ENCODE results near the gene DLL1. TPM values are rescaled to one million over a fixed set of nuclear protein-coding genes. Genes with fewer than 3 reads are reported as not detected.
A peak's percentile ranks its signal among the peaks of the same experiment; 100 is the strongest.

The DLL1 gene
- polyA plus RNA-seq, 2 of the 4 experiments (the other 2 are of a cell fraction) = 0.05 to 0.15 TPM

- no peak overlapping the region for H3K27ac ChIP-seq
- TF ChIP-seq MAFK (IDR thresholded peaks at IDR 0.05; ENCODE audit: partially characterized antibody) = no peak
- no peak for TF ChIP-seq MYC (IDR thresholded peaks at IDR 0.05; ENCODE audit: borderline replicate concordance, low read length)
- TF ChIP-seq RCOR1 (IDR thresholded peaks at IDR 0.05; ENCODE audit: low read depth, low read length) = no peak
- no peak for TF ChIP-seq ZFP36 (IDR thresholded peaks at IDR 0.05; ENCODE audit: borderline replicate concordance, partially characterized antibody)
- TF ChIP-seq FOSB (CRISPR knock-in tag; IDR thresholded peaks at IDR 0.05) = no peak
- no peak for TF ChIP-seq ZSCAN20 (CRISPR knock-in tag; IDR thresholded peaks at IDR 0.05)
- TF ChIP-seq ATOH8 (CRISPR knock-in tag; IDR thresholded peaks at IDR 0.05; ENCODE audit: low read depth) = no peak
- TF ChIP-seq NPAS2 (CRISPR knock-in tag; IDR thresholded peaks at IDR 0.05; ENCODE audit: borderline replicate concordance) = no peak
- ATAC-seq (no peak), FAIRE-seq (no peak), DNase-seq (ENCODE audit: low read depth in 1 of 2, low spot score in 1 of 2) (no peak)
- CTCF ChIA-PET = no interaction called here
- H3K4me2 ChIP-seq = no peak overlapping the region
- POLR2A ChIA-PET = no interaction called here
- H3K4me3 ChIP-seq = no peak overlapping the region
- 49% methylated on average over 11 of the region's 11 CpGs for WGBS (ENCODE audit: missing lambda C conversion rate)
- peaks cover 13% of the 10 kb centered on the region; the same call in 1 of the 3 replicates for H3K4me1 ChIP-seq
- 0 out of 3 replicates have a peak, but pooled peaks cover 3% of the 10 kb centered on the region for H3K9me3 ChIP-seq
Measured at GRCh38 chr6:170297576-170298330, 6.9 kb upstream of the DLL1 start.

- H3K27ac ChIP-seq = no peak overlapping the region; a peak in 1 of 6 replicates
- FAIRE-seq = no peak
- H3K4me3 ChIP-seq = no peak overlapping the region; the same call in 2 of the 3 replicates
- peaks cover 19% of the 10 kb centered on the region; the same call in 1 of the 3 replicates for H3K4me1 ChIP-seq
- ChIA-PET POLR2A (no interaction called here), CTCF (no interaction called here)
- no peak for ATAC-seq
- DNase-seq (ENCODE audit: low read depth in 1 of 2, low spot score in 1 of 2) = no peak
- 0 out of 3 replicates have a peak, but pooled peaks cover 3% of the 10 kb centered on the region for H3K9me3 ChIP-seq
- 74% methylated on average over 52 of the region's 67 CpGs for WGBS (ENCODE audit: missing lambda C conversion rate)
- peak overlapping the region; percentile 100; the same call in 2 of the 3 replicates for H3K4me2 ChIP-seq
- TF ChIP-seq, protein P1, sequence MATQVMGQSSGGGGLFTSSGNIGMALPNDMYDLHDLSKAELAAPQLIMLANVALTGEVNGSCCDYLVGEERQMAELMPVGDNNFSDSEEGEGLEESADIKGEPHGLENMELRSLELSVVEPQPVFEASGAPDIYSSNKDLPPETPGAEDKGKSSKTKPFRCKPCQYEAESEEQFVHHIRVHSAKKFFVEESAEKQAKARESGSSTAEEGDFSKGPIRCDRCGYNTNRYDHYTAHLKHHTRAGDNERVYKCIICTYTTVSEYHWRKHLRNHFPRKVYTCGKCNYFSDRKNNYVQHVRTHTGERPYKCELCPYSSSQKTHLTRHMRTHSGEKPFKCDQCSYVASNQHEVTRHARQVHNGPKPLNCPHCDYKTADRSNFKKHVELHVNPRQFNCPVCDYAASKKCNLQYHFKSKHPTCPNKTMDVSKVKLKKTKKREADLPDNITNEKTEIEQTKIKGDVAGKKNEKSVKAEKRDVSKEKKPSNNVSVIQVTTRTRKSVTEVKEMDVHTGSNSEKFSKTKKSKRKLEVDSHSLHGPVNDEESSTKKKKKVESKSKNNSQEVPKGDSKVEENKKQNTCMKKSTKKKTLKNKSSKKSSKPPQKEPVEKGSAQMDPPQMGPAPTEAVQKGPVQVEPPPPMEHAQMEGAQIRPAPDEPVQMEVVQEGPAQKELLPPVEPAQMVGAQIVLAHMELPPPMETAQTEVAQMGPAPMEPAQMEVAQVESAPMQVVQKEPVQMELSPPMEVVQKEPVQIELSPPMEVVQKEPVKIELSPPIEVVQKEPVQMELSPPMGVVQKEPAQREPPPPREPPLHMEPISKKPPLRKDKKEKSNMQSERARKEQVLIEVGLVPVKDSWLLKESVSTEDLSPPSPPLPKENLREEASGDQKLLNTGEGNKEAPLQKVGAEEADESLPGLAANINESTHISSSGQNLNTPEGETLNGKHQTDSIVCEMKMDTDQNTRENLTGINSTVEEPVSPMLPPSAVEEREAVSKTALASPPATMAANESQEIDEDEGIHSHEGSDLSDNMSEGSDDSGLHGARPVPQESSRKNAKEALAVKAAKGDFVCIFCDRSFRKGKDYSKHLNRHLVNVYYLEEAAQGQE (IDR thresholded peaks at IDR 0.05) = no peak
- TF ChIP-seq MAX (IDR thresholded peaks at IDR 0.05) (no peak), EHMT2 (IDR thresholded peaks at IDR 0.05; ENCODE audit: low read depth) (no peak), CBX2 (IDR thresholded peaks at IDR 0.05; ENCODE audit: borderline replicate concordance, low read depth) (no peak), HOXB5 (CRISPR knock-in tag; IDR thresholded peaks at IDR 0.05) (no peak), CBX8 (IDR thresholded peaks at IDR 0.05) (no peak), RARB (CRISPR knock-in tag; IDR thresholded peaks at IDR 0.05) (no peak), ESRRA (IDR thresholded peaks at IDR 0.05; ENCODE audit: borderline replicate concordance, low read length) (no peak), CHD4 (IDR thresholded peaks at IDR 0.05; ENCODE audit: borderline replicate concordance) (no peak), JUN (IDR thresholded peaks at IDR 0.05) (no peak), MAZ (IDR thresholded peaks at IDR 0.05; ENCODE audit: borderline replicate concordance, low read depth, low read length) (no peak), SMC3 (IDR thresholded peaks at IDR 0.05) (no peak), RNF2 (IDR thresholded peaks at IDR 0.05; ENCODE audit: borderline replicate concordance, low read depth) (no peak), HOXA7 (CRISPR knock-in tag; IDR thresholded peaks at IDR 0.05) (no peak), JUNB (IDR thresholded peaks at IDR 0.05) (no peak), ZNF302 (CRISPR knock-in tag; IDR thresholded peaks at IDR 0.05) (no peak), CTCF (IDR thresholded peaks at IDR 0.05) (no peak)
- TF ChIP-seq, protein P2, sequence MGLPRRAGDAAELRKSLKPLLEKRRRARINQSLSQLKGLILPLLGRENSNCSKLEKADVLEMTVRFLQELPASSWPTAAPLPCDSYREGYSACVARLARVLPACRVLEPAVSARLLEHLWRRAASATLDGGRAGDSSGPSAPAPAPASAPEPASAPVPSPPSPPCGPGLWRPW (IDR thresholded peaks at IDR 0.05) = no peak
Measured at GRCh38 chr6:170296746-170297575, 6.1 kb upstream of the DLL1 start.
